Measurements from ENCODE around the gene HOMER1.
"Not testable (repeated sequence)": the region's sequence is repeated elsewhere in the genome, so short reads cannot be mapped to it uniquely, and the experiment has no call there.

Gene HOMER1

GRCh38 chr5:79408028-79408427, 105.9 kb downstream of the HOMER1 start:
- no peak for DNase-seq

- no peak for DNase-seq
Observed at GRCh38 chr5:79407591-79407990, 106.3 kb downstream of the HOMER1 start.

GRCh38 chr5:79401216-79401615, 112.7 kb downstream of the HOMER1 start:
- no peak for DNase-seq

- no peak for DNase-seq
Observed at GRCh38 chr5:79399046-79399445, 114.9 kb downstream of the HOMER1 start.

GRCh38 chr5:79397080-79397479, 116.9 kb downstream of the HOMER1 start:
- DNase-seq: no peak

- no peak for DNase-seq
Observed at GRCh38 chr5:79396265-79396664, 117.7 kb downstream of the HOMER1 start.

- DNase-seq: no peak
Observed at GRCh38 chr5:79395296-79395695, 118.6 kb downstream of the HOMER1 start.

- DNase-seq: no peak
Observed at GRCh38 chr5:79392776-79393175, 121.2 kb downstream of the HOMER1 start.

- DNase-seq: no peak
Observed at GRCh38 chr5:79386679-79387078, 127.3 kb downstream of the HOMER1 start.

GRCh38 chr5:79385126-79385525, 128.8 kb downstream of the HOMER1 start:
- DNase-seq: not testable (repeated sequence)

GRCh38 chr5:79378510-79379186, 135.3 kb downstream of the HOMER1 start:
- DNase-seq: no peak

- DNase-seq: no peak
Observed at GRCh38 chr5:79357398-79357797, 156.5 kb downstream of the HOMER1 start.

- DNase-seq: no peak
Observed at GRCh38 chr5:79349881-79350280, 164.1 kb downstream of the HOMER1 start.

- no peak for DNase-seq
Observed at GRCh38 chr5:79349047-79349446, 164.9 kb downstream of the HOMER1 start.

- no peak for DNase-seq
Observed at GRCh38 chr5:79346420-79346824, 167.5 kb downstream of the HOMER1 start.

- no peak for DNase-seq
Observed at GRCh38 chr5:79333852-79334557, 179.9 kb downstream of the HOMER1 start.

- DNase-seq: no peak
Observed at GRCh38 chr5:79330071-79330470, 183.9 kb downstream of the HOMER1 start.

GRCh38 chr5:79329453-79329852, 184.5 kb downstream of the HOMER1 start:
- DNase-seq: no peak
